MM.1S (cell line): ENCODE data around the gene IMMP2L.

Experiments
- DNase-seq: peaks from one replicate; pipeline ENCODE4 v3.0.0-alpha.2; 2015
- H2AFZ ChIP-seq: fragments of 300-600 bp; sonication (generic); 2 replicates; pipeline ENCODE4 v1.6.0; 2016; ENCODE audit warnings: antibody characterized with exemption, low read length
- H3F3A ChIP-seq: fragments of 300-600 bp; sonication (generic); 2 replicates; pipeline ENCODE4 v1.6.1; 2016; ENCODE audit warnings: mild to moderate bottlenecking, antibody characterized with exemption, low read length, moderate library complexity, mixed read lengths; ENCODE audit not compliant: insufficient read depth
- H3K27ac ChIP-seq: fragments of 300-600 bp; sonication (generic); 2 replicates; pipeline ENCODE4 v1.5.1; 2016; ENCODE audit warnings: mild to moderate bottlenecking, low read length
- H3K27me3 ChIP-seq: fragments of 300-600 bp; sonication (generic); replicated peaks from 2 replicates; pipeline ENCODE4 v1.6.0; 2016; ENCODE audit warnings: low read length; ENCODE audit not compliant: insufficient read depth
- H3K36me3 ChIP-seq: fragments of 300-600 bp; sonication (generic); replicated peaks from 2 replicates; pipeline ENCODE4 v1.6.1; 2016; ENCODE audit warnings: mild to moderate bottlenecking, low read length, mixed read lengths; ENCODE audit not compliant: insufficient read depth
- H3K4me1 ChIP-seq: fragments of 300-600 bp; sonication (generic); 2 replicates; pipeline ENCODE4 v1.6.1; 2016; ENCODE audit warnings: low read length, mixed read lengths
- H3K4me2 ChIP-seq: fragments of 300-600 bp; sonication (generic); 2 replicates; pipeline ENCODE4 v1.6.0; 2016; ENCODE audit warnings: low read depth, low read length
- H3K4me3 ChIP-seq: fragments of 300-600 bp; sonication (generic); 2 replicates; pipeline ENCODE4 v1.5.1; 2016; ENCODE audit warnings: low read length, mixed read lengths
- H3K79me2 ChIP-seq: fragments of 300-600 bp; sonication (generic); 2 replicates; pipeline ENCODE4 v1.6.1; 2016; ENCODE audit warnings: mixed run types, low read length, mixed read lengths
- H3K9ac ChIP-seq: fragments of 300-600 bp; sonication (generic); 2 replicates; pipeline ENCODE4 v1.6.1; 2016; ENCODE audit warnings: low read length, mixed read lengths
- H3K9me2 ChIP-seq: fragments of 300-600 bp; sonication (generic); replicated peaks from 2 replicates; pipeline ENCODE4 v1.6.1; 2016; ENCODE audit warnings: mild to moderate bottlenecking, low read length, mixed read lengths; ENCODE audit not compliant: insufficient read depth
- H3K9me3 ChIP-seq: fragments of 300-600 bp; sonication (generic); replicated peaks from 2 replicates; pipeline ENCODE4 v1.6.1; 2016; ENCODE audit warnings: mild to moderate bottlenecking, low read length, mixed read lengths; ENCODE audit not compliant: insufficient read depth
- H4K20me1 ChIP-seq: fragments of 300-600 bp; sonication (generic); 2 replicates; pipeline ENCODE4 v1.6.1; 2016; ENCODE audit warnings: mild to moderate bottlenecking, low read length, moderate library complexity, mixed read lengths; ENCODE audit not compliant: insufficient read depth
- CTCF ChIP-seq: fragments of 300-600 bp; sonication (generic); IDR thresholded peaks from 2 replicates; pipeline ENCODE4 v1.5.1; 2016; ENCODE audit warnings: antibody characterized with exemption, low read length, mixed read lengths
- EZH2 ChIP-seq: fragments of 300-600 bp; sonication (generic); optimal IDR thresholded peaks from 2 replicates; pipeline ENCODE3; 2017; ENCODE audit warnings: low read depth, mild to moderate bottlenecking, antibody characterized with exemption, low read length, mixed read lengths
- EZH2phosphoT487 ChIP-seq: fragments of 300-600 bp; sonication (generic); IDR thresholded peaks from 2 replicates; pipeline ENCODE4 v1.6.1; 2018; ENCODE audit warnings: antibody characterized with exemption, low read length

Gene IMMP2L

GRCh38 chr7:111368381-111369065, 193.8 kb downstream of the IMMP2L start:
- no peaks in the 10 kb centered on the region for H3K9me2 ChIP-seq
- no peaks in the 10 kb centered on the region for H3K9me3 ChIP-seq
- no peak overlapping the region for H3K9ac ChIP-seq
- TF ChIP-seq EZH2phosphoT487 (no peak), EZH2 (no peak), CTCF (no peak)
- no peak overlapping the region for H3K4me3 ChIP-seq
- no peaks in the 10 kb centered on the region for H3F3A ChIP-seq
- H3K36me3 ChIP-seq: no peaks in the 10 kb centered on the region
- H2AFZ ChIP-seq: no peak overlapping the region
- DNase-seq: no peak
- H3K4me1 ChIP-seq: no peaks in the 10 kb centered on the region
- no peak overlapping the region for H3K4me2 ChIP-seq
- no peaks in the 10 kb centered on the region for H4K20me1 ChIP-seq
- H3K27ac ChIP-seq: no peak overlapping the region
- no peaks in the 10 kb centered on the region for H3K27me3 ChIP-seq
- no peaks in the 10 kb centered on the region for H3K79me2 ChIP-seq

DNA sequence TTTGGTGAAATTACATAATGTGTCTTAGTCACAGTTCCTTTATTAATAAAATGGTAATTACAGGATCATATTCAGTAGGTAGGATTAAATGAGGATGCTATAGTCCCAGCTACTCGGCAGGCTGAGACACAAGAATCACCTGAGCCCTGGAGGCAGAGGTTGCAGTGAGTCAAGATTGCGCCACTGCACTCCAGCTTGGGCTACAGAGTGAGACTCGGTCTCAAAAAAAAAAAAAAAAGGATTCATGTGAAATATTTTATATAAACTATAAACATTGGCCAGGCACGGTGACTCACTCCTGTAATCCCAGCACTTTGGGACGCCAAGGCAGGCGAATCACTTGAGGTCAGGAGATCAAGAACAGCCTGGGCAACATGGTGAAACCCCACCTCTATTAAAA, 197.9 kb downstream of the IMMP2L start:
- Histone ChIP-seq H3K27me3 (no peaks in the 10 kb centered on the region), H3K9me3 (no peaks in the 10 kb centered on the region), H3K4me2 (no peak overlapping the region), H2AFZ (no peak overlapping the region), H3K4me3 (no peak overlapping the region), H3K27ac (no peak overlapping the region), H3K4me1 (no peaks in the 10 kb centered on the region), H4K20me1 (no peaks in the 10 kb centered on the region), H3K79me2 (no peaks in the 10 kb centered on the region), H3F3A (no peaks in the 10 kb centered on the region), H3K36me3 (no peaks in the 10 kb centered on the region), H3K9me2 (no peaks in the 10 kb centered on the region), H3K9ac (no peak overlapping the region)
- no peak for DNase-seq
- no peak for TF ChIP-seq EZH2
- no peak for TF ChIP-seq EZH2phosphoT487
- no peak for TF ChIP-seq CTCF

- H3K36me3 ChIP-seq: no peaks in the 10 kb centered on the region
- no peaks in the 10 kb centered on the region for H3K9me2 ChIP-seq
- H3F3A ChIP-seq: no peaks in the 10 kb centered on the region
- H3K4me1 ChIP-seq: no peaks in the 10 kb centered on the region
- no peaks in the 10 kb centered on the region for H3K27me3 ChIP-seq
- H3K27ac ChIP-seq: no peak overlapping the region
- H3K79me2 ChIP-seq: no peaks in the 10 kb centered on the region
- no peaks in the 10 kb centered on the region for H4K20me1 ChIP-seq
- H3K9ac ChIP-seq: no peak overlapping the region
- no peaks in the 10 kb centered on the region for H3K9me3 ChIP-seq
- H2AFZ ChIP-seq: no peak overlapping the region
- no peak overlapping the region for H3K4me3 ChIP-seq
- DNase-seq: no peak
- H3K4me2 ChIP-seq: no peak overlapping the region
- TF ChIP-seq CTCF (no peak), EZH2phosphoT487 (no peak), EZH2 (no peak)
Observed at GRCh38 chr7:111363099-111363498, 199.2 kb downstream of the IMMP2L start.
